RWPE2 (cell line): ENCODE measurements around the gene BCKDK.

Experiments
- ATAC-seq: fragments of 200-7000 bp; cut with Tn5 transposase; 3 replicates; pipeline ENCODE4 v1.9.1; 2021; ENCODE audit warnings: low read depth
- DNase-seq: peaks from one replicate; pipeline ENCODE4 v3.0.0-alpha.2; 2020; ENCODE audit warnings: low spot score
- H3K27ac ChIP-seq: fragments of 450-650 bp; 2 replicates; pipeline ENCODE4 v1.5.1; 2017; ENCODE audit warnings: mild to moderate bottlenecking; ENCODE audit not compliant: poor library complexity, severe bottlenecking
- H3K27me3 ChIP-seq: fragments of 250-450 bp; sonication (Bioruptor Pico); 2 replicates; pipeline ENCODE4 v1.5.1; 2021; ENCODE audit warnings: mild to moderate bottlenecking, moderate library complexity; ENCODE audit not compliant: insufficient read depth, poor library complexity, severe bottlenecking
- H3K36me3 ChIP-seq: fragments of 250-450 bp; sonication (Bioruptor Pico); 2 replicates; pipeline ENCODE4 v1.5.1; 2020; ENCODE audit warnings: low read depth, mild to moderate bottlenecking, moderate library complexity
- H3K4me1 ChIP-seq: fragments of 250-450 bp; sonication (Bioruptor Pico); 2 replicates; pipeline ENCODE4 v1.5.1; 2021; ENCODE audit warnings: mild to moderate bottlenecking, moderate library complexity; ENCODE audit not compliant: insufficient read depth, poor library complexity, severe bottlenecking
- H3K4me3 ChIP-seq: fragments of 250-450 bp; sonication (Bioruptor Pico); 2 replicates; pipeline ENCODE4 v1.5.1; 2021; ENCODE audit warnings: mild to moderate bottlenecking, moderate library complexity; ENCODE audit not compliant: severe bottlenecking
- H3K9me3 ChIP-seq: fragments of 250-450 bp; sonication (Bioruptor Pico); 2 replicates; pipeline ENCODE4 v1.5.1; 2021; ENCODE audit warnings: mild to moderate bottlenecking, moderate library complexity; ENCODE audit not compliant: severe bottlenecking
- CTCF ChIP-seq: fragments of 450-650 bp; IDR thresholded peaks from one replicate; pipeline ENCODE4 v1.5.1; 2017; ENCODE audit warnings: mild to moderate bottlenecking, moderate library complexity; ENCODE audit not compliant: poor library complexity, severe bottlenecking

The BCKDK gene

DNA sequence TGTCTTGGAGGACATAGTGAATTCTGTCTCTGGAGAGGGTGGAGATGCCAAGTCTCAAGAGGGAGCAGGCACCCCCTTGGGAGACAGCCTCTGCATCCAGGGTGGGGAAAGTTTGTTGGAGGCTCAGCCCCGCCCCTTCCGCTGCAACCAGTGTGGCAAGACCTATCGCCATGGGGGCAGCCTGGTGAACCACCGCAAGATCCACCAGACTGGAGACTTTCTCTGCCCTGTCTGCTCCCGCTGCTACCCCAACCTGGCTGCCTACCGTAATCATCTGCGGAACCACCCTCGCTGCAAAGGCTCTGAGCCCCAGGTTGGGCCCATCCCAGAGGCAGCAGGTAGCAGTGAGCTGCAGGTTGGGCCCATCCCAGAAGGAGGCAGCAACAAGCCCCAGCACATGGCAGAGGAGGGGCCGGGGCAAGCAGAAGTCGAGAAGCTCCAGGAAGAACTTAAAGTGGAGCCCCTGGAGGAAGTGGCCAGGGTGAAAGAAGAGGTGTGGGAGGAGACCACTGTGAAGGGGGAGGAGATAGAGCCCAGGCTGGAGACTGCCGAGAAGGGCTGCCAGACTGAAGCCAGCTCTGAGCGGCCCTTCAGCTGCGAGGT is 28.7 kb upstream of the BCKDK start:
- H3K36me3 ChIP-seq: peaks cover 53% of the 10 kb centered on the region
- no peak for ATAC-seq
- no peak overlapping the region for H3K4me3 ChIP-seq

GRCh38 chr16:31080035-31080629 is 28.1 kb upstream of the BCKDK start:
- H3K4me3 ChIP-seq: no peak overlapping the region
- no peaks in the 10 kb centered on the region for H3K27me3 ChIP-seq
- ATAC-seq (no peak), DNase-seq (peak; percentile 65)
- no peaks in the 10 kb centered on the region for H3K9me3 ChIP-seq
- H3K36me3 ChIP-seq: peaks cover 53% of the 10 kb centered on the region
- H3K4me1 ChIP-seq: no peaks in the 10 kb centered on the region
- no peak for TF ChIP-seq CTCF
- no peak overlapping the region for H3K27ac ChIP-seq

More for the DNA sequence above, 28.7 kb upstream of the BCKDK start:
- Histone ChIP-seq H3K4me1 (no peaks in the 10 kb centered on the region), H3K9me3 (no peaks in the 10 kb centered on the region), H3K27ac (no peak overlapping the region), H3K27me3 (no peaks in the 10 kb centered on the region)
- no peak for TF ChIP-seq CTCF
- peak; percentile 57 for DNase-seq

GRCh38 chr16:31080756-31081419 is 27.3 kb upstream of the BCKDK start:
- Histone ChIP-seq H3K36me3 (peaks cover 53% of the 10 kb centered on the region), H3K4me1 (no peaks in the 10 kb centered on the region), H3K27me3 (no peaks in the 10 kb centered on the region), H3K4me3 (no peak overlapping the region), H3K9me3 (no peaks in the 10 kb centered on the region), H3K27ac (no peak overlapping the region)
- TF ChIP-seq CTCF: no peak
- ATAC-seq (no peak), DNase-seq (peak; percentile 51)

- Histone ChIP-seq H3K27ac (peak overlapping the region; percentile 4), H3K27me3 (no peaks in the 10 kb centered on the region), H3K36me3 (peaks cover 53% of the 10 kb centered on the region), H3K9me3 (no peaks in the 10 kb centered on the region), H3K4me1 (no peaks in the 10 kb centered on the region), H3K4me3 (no peak overlapping the region)
- DNase-seq (peak; percentile 62), ATAC-seq (no peak)
- TF ChIP-seq CTCF: no peak
Observed at GRCh38 chr16:31081428-31082351, 26.5 kb upstream of the BCKDK start.
